ENCODE measurements around the gene MRPL21. TPM values are rescaled to one million over a fixed set of nuclear protein-coding genes. Genes with fewer than 3 reads are reported as not detected.

The MRPL21 gene
- polyA plus RNA-seq, 4 donors, result 46.3 to 84.7 (median 68.4) TPM

DNA sequence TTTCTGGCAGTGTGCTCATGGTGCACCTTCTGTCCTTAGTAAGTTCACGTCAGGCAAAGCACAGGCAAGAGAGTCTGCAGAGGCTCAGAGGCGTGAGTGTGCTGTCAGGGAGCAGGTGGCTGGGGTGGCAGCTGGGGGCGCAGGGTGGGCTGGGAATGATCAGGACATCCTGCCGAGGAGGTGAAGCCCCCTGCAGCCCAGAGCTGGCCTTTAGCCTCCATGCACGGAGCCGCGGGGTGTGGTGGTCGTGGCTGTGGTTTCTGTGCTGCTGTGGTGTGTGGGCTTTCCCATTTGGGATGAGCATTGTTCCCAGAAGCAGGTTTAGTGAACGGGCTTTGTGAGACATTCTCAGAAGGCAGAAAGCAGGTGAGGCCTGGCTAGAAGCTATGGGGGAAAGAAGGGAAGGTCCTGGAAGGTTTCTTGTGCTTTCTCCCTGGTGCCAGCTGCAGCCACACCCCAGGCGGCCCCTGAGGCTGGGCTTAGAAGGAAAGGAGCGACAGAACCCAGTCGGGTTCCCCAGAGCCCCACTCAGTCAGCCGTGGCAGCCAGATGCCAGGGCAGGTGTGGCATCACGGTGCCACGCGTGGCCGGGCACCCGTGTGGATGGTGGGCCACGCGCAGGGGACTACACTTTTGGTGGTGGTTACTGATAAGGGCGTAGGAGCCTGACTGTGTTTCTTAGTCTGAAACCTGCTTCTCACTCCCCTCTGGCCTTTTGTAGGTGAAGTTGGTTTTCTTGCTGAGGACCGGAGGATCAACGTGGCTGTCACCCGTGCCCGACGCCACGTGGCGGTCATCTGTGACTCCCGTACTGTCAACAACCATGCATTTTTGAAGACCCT lies 32.1 kb upstream of the MRPL21 start:
- no peak for DNase-seq (ENCODE audit: low read depth in 4 of 4, low spot score in 3 of 4)

DNA sequence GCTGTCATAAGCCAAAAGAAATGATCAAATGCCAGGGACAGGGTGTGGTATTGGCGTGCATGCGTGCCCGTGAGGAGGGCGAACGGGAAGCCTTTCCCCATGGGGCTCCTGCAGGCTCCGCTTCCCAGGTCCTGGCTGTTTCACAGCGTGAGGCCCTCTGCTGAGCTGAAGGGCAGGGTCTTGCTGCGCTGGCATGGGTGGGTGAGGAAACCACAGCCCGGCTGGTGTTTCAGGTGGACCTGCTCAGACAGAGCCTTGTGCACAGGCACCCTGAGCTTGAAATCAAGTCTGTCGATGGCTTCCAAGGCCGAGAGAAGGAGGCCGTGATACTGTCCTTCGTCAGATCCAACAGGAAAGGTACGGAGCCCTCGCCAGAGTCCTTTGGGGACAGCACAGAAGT lies 31.4 kb upstream of the MRPL21 start:
- DNase-seq (ENCODE audit: low read depth in 4 of 4, low spot score in 3 of 4), result no peak

DNA sequence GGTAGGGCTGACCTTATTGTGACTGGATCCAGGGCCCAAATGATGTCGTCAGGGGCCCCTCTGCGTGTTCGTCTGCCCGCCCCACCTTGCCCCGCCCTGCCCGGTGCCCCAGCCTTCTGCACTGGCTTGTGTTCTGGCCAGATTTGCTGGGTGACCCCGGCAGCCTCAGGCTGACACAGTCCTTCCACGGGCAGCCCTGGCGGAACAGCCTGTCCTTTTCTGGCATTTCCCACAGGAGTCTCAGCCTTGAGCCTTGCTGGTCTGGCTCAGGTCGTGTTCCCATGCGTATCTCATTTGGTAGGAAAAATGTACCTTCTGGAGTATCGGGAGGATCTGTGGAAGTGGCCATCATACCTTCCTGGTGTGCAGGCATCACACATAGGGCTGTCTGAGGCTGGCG lies 31.0 kb upstream of the MRPL21 start:
- DNase-seq (ENCODE audit: low read depth in 4 of 4, low spot score in 3 of 4), result no peak

DNA sequence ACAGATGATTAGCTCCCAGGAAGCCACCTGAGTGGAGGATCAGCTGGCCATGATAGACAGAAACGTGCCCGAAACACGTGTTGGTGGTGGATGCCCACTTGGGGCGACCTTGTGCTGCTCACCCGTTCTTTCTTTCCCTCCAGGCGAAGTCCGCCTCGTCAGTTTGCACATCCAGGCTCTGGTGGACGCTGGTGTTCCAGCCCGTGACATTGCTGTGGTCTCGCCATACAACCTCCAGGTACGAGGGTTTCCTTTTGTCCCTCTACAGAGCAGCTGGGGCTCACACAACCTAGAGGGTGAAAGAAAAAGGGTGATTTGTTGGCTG lies 30.7 kb upstream of the MRPL21 start:
- DNase-seq (ENCODE audit: low read depth in 4 of 4, low spot score in 3 of 4), result no peak

DNA sequence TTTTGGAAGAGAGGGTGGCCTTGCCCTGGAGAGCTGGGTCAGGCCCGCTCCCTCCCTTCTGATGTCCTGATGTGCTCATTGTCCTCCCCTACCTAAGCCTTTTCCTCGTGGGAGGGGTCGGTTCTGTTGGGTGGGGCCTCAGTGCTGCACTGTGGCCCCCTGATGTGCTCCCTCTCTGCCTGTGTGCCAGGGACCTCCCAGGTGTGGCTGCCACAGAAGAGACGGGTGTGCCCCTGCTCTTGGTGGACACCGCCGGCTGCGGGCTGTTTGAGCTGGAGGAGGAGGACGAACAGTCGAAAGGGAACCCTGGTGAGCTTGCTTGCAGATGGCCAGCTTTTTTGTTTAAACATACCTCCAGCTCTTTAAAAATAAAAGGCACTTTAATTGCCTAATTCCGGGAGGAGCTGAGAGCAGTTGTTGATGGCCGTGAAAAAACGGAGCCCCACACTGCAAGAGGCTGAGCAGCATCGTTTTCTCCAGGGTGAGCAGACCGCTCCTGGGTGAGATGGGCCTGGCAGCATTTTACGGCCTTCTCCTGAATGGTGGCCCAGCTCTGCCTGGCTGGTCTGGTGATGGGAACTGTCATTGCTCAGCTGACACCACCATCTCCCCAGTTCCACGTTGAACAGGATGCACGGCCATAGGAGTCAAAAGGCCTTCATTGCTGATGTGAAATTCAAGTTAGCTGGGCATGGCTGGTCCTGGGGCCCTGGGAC lies 30.1 kb upstream of the MRPL21 start:
- no peak for DNase-seq (ENCODE audit: low read depth in 4 of 4, low spot score in 3 of 4)

DNA sequence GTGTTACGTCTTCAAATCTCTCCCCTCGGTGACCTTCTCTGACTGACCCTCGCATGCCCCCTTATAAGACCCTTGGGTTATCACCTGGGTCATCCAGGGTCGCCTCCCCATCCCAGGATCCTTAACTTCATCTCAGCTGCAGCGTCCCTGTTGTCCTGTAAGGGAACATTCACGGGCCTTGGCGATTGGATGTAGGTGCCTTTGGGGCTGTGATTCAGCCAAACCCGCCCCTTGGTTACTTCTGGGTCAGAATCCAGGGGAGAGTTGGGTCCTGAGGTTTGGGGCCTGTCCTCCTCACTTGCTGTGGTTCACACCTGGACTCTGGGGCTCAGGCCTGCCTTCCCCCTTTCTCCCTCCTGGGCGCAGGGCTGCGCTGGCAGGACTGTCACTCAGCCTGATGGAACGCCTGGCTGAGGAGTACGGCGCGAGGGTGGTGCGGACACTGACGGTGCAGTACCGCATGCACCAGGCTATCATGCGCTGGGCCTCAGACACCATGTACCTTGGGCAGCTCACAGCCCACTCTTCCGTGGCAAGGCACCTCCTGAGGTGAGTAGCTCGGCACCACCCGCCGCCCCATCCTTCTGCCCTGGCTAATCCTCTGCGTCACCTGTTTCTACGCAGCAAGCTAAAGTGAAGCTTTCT lies 29.4 kb upstream of the MRPL21 start:
- no peak for DNase-seq (ENCODE audit: low read depth in 4 of 4, low spot score in 3 of 4)

DNA sequence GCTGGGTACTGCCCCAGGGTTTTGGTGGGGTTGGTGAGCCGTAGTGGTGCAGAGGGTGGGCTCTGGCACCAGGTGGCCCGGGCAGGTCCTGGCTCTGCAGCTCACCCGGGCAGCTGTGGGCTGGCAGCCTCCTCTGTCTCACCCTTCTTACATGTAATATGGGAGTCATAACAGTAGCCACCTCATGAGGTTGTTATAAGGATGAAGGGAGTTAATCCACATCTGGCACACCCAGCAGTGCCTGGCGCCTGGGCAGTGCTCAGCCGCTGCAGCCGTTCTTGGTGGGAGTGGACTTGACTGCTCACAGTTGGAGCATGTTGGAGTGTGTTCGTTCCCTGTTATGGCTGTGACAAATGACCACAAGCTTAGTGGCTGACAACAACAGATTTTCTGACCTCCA lies 28.7 kb upstream of the MRPL21 start:
- no peak for DNase-seq (ENCODE audit: low read depth in 4 of 4, low spot score in 3 of 4)

DNA sequence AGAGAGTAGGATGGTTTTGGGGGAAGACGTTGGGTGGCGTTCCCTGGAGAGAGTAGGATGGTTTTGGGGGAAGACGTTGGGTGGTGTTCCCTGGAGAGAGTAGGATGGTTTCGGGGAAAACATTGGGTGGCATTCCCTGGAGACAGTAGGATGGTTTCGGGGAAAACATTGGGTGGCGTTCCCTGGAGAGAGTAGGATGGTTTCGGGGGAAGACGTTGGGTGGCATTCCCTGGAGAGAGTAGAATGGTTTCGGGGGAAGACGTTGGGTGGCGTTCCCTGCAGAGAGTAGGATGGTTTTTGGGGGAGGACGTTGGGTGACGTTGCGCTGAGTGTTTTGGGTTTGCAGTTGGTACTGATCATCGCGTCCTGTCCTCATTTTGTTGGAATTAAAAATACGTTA lies 28.3 kb upstream of the MRPL21 start:
- DNase-seq (ENCODE audit: low read depth in 4 of 4, low spot score in 3 of 4), result no peak

DNA sequence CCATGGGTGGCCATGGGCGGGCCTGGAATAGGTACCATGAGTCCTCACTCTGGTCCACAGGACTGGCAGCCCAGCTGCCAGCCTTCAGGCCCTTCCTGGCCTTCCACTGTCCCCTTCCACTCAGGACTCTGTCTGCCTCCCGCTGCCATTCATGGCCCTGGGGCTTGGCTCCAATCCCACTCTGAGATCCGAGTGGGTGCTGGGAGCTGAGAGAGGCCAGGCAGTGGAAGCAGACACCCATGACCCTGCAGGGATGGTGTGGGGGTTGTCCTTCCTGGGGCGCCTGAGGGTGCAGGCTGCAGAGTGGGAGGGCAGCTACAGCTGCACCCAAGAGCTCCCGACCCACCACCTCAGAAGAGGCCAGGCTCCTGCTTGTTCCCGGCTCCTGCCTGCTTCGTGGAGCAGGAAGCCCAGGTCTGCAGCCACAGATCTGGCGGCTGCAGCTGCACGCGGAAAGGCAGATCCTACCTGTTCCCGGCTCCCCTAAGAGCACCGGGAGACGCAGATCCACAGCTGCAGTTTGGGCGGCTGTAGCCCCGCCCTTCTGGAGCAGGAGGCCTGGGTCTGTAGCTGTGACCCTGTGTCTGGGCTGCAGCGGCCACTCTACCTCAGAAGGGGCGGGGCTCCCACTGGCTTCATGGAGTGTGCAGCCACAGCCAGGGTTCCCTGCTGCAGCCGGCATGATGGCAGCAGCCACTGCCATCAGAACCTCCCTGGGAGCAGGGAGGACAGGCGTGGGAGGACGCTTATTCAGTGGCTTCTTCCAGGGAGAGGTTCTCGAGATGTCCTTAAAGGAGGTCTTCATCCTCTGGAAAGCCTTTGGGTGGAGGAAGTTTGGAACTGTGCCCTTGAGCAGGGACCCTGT lies 27.6 kb upstream of the MRPL21 start:
- DNase-seq (ENCODE audit: low read depth in 4 of 4, low spot score in 3 of 4), result no peak

DNA sequence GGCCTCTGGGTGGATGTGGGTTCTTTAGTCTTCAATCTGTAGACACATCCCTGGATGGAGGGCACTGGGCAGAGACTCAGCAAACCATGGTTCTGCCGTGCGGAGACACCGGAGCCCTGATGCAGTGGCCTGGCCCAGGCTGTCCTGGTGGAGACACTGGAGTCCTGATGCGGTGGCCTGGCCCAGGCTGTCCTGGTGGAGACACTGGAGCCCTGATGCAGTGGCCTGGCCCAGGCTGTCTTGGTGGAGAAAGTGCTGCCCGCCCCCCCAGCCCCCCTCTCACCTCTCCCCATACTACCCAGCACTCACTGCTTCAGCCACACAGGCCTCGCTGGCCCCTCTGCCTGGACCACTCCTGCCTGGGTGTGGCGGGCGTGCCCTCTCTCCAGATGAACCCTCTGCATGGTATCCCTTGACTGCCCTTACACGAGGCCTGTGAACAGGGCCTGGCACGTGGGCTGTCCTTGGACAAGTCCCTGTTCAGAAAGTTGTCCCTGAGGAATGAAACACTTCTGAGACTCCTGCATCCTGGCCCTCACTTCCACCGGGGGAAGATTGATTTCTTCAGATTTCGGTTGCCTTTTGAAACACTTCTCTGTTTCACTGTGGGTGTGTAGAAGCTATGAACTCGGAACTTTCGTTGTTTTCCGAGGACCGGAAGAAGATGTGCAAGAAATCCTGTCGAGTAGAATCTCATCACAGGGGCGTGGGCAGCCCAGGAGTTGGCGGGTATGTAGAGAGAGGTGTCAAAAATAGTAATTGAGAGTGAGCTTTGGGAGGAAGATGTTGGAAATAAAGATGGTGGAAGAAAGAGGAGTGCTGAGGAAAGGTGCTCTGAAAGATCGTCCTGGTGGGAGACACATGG lies 26.3 kb upstream of the MRPL21 start:
- no peak for DNase-seq (ENCODE audit: low read depth in 4 of 4, low spot score in 3 of 4)

DNA sequence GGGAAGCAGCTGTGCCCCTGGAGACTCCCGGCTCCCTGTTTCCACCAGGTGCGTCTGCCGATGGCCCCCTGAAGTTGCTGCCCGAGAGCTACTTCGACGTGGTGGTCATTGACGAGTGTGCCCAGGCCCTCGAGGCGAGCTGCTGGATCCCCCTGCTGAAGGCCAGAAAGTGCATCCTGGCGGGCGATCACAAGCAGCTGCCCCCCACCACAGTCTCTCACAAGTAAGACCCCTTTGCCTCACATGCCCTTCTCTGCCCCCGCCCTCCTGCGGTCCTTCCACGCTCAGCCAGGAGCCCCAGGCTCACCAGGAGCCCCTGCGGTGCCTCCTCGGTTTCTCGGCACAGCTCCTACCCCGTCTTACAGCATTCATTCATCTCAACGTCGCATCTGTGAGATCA lies 25.5 kb upstream of the MRPL21 start:
- no peak for DNase-seq (ENCODE audit: low read depth in 4 of 4, low spot score in 3 of 4)

DNA sequence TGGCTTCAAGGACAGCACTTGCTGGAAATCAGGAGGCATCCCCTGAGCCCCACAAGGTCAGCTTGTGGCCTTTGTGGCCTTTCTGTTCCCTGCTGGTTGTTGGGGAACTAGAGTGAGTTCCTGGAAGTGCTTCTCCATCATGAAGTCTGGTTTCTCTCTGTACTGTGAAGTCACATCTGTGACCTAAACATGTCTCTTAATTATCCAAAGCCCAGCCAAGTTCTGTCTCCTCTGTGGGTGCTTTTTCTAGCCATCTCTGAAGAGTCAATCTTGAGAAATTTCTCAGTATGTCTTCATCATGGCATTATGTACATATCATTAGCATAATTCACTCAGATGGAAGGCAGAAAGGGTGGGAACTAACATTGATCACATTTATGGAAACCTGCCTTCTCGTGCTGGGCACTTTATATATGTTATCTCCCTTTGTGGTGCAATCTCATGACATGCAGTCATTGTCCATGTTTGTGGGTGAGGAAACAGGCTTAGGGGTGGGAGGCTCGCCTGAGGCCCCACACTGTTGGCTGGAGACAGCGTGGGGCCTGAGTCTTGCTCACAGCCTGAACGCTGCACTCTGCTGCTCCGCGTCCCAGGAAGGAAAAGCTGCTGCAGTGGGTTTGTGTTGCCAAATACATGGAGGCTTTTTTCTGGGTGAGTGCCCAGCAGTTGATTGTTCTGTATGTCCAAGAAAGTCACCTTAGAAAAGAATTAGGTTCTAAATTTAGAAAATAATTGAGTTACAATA lies 24.7 kb upstream of the MRPL21 start:
- no peak for DNase-seq (ENCODE audit: low read depth in 4 of 4, low spot score in 3 of 4)

DNA sequence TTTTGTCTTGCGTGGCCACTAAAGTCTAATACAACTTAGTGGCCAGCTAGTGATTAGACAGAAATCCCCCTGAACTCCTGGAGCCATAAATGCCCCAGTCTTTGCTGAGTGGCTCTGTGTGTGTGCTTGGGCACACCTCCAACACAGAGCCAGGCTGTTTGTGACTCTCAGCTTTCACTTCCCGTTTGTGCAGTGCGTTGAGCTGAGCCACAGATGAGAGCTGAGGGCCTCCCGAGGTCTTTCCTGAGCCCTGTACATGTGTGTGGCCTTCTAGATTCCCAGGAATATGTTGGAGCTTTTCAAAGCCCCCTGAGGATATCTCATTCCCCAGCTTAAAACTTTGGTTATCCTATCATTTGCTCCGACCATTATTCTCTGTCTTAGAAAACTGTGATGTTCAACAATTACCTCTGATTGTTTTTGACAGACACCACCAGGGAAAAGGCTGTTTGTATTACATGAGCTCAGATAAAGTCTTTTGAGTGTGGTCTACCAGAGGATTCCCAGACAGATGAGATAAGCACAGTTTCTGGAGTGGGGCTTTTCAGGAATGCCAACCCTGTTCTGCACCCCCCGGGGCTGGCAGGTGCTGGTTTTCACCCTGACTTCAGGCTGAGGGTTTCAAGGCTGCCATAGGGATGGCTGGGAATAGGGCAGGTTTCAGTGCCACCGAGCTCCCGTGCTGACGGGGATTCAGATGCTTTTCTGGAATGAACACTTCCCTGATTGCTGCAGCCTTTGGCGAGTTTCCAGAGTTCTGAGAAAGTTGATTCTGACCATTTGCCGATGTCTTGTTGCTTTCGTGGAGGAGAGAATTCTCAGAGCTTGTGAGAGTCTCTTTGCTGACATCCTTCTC lies 23.9 kb upstream of the MRPL21 start:
- no peak for DNase-seq (ENCODE audit: low read depth in 4 of 4, low spot score in 3 of 4)

DNA sequence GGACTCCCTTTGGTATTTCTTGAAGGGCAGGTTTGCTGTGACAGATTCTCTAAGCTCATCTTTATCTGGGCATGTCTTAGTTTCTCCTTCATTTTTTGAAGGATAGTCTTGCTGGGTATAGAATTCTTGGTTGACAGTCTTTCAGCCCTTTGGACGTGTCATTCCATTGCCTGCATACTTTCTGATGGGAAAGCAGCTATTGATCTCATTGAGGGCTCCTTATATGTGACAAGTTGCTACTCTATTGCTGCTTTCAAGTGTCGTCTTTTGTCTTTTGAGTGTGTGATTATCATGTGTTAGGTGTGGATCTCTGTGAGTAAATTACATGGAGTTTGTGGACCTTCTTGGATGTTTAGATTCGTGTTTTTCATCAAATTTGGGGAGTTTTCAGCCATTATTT lies 22.0 kb upstream of the MRPL21 start:
- no peak for DNase-seq (ENCODE audit: low read depth in 4 of 4, low spot score in 3 of 4)

DNA sequence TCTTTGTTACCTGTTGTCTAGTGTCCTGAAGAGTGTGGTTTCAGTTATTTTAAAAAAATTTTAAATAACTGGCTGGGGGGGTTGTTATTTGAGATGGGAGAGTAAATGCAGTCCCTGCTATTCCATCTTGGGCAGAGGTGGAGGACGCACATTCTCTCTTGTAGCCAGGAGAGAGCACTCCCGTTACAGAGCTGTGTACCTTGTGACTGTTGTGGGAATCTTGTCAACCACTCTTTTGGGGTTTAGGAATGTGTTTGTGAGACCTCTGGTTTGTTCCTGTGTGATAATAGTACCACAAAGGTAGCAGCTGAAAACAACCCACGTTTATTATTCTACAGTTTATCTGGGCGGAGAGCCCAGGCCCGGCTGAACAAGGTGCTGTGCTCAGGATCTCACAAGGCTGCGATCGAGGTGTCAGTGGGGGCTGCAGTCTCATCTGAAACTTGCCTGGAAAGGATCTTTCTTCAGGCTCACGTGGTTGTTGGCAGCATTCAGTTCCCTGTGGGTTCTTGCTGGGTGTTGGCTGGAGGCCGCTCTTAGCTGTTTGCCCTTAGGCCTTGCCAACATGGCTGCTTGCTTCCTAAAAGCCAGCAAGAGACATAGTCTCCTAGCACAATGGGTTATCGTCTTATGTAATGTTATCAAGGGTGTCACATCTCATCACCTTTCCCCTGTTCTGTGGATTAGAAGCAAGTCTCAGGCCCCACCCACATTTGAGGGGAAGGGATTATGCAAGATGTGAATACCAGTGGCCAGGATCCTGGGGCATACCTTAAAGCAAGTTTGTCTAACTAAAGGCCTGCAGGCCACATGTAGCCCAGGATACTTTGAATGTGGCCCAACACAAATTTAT lies 20.7 kb upstream of the MRPL21 start:
- no peak for DNase-seq (ENCODE audit: low read depth in 4 of 4, low spot score in 3 of 4)

DNA sequence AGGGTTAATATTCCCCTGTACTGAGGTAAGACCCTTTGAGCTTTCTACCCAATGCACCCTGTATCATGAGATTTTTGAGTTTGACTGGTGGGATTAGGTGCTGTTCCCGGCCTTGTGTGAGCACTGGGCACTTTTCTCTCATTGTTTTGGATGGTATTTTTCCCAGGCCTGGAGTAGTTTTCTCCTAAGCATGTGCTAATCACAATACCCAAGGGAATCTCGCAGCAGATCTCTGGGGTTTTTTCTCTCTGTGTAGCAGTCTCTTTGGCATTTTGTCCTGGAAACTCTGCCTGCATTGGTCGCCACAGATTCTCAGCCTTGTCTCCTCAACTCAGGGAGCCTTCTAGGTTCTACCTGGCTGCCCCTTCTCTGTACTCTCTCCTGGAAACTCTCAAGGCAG lies 20.0 kb upstream of the MRPL21 start:
- DNase-seq (ENCODE audit: low read depth in 4 of 4, low spot score in 3 of 4), result no peak

DNA sequence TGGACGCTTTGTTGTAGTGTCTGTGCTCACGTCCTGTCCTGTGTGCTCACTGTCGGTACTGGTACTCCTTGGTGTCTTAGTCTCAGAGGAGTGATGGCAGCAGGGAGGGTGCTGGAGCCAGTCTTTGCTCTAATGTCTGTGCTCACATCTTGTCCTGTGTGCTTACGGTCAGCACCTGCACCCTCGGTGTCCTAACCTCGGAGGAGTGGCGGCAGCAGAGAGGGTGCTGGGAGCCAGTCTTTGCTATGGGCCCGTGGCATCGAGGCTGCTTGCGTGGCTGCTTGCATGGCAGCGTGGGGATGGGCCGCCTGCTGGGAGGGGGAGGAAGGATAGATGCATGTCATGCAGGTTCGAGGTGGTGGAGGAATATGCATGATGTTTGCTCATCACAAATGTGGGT lies 12.8 kb upstream of the MRPL21 start:
- DNase-seq (ENCODE audit: low read depth in 4 of 4, low spot score in 3 of 4), result no peak
